NT2/D1 (cell line): ENCODE measurements around the gene CRKL.
"Not testable (repeated sequence)": the region's sequence is repeated elsewhere in the genome, so short reads cannot be mapped to it uniquely, and the experiment has no call there.

Experiments
- DNase-seq: peaks from one replicate; pipeline ENCODE4 v3.0.0-alpha.2; 2011; ENCODE audit warnings: low read depth, low spot score
- H3K27me3 ChIP-seq: 2 replicates; pipeline ENCODE4 v1.6.0; 2011; ENCODE audit warnings: mild to moderate bottlenecking; ENCODE audit not compliant: insufficient read length, insufficient read depth
- H3K36me3 ChIP-seq: 2 replicates; pipeline ENCODE4 v1.6.1; 2011; ENCODE audit warnings: mild to moderate bottlenecking, low read length, mixed read lengths; ENCODE audit not compliant: insufficient read depth, insufficient read length
- H3K4me1 ChIP-seq: 2 replicates; pipeline ENCODE4 v1.5.1; 2011; ENCODE audit not compliant: insufficient read depth, insufficient read length
- H3K4me3 ChIP-seq: 2 replicates; pipeline ENCODE4 v1.5.1; 2011; ENCODE audit warnings: low read depth; ENCODE audit not compliant: insufficient read length
- H3K9ac ChIP-seq: 2 replicates; pipeline ENCODE4 v1.6.0; 2011; ENCODE audit warnings: low read depth; ENCODE audit not compliant: insufficient read length
- H3K9me3 ChIP-seq: 2 replicates; pipeline ENCODE4 v1.5.1; 2011; ENCODE audit warnings: mild to moderate bottlenecking, low read length; ENCODE audit not compliant: insufficient read depth
- SUZ12 ChIP-seq: IDR thresholded peaks from 2 replicates; pipeline ENCODE4 v1.6.1; 2011; ENCODE audit not compliant: insufficient read length, insufficient read depth; ENCODE audit errors: extremely low read depth
- YY1 ChIP-seq: IDR thresholded peaks from 2 replicates; pipeline ENCODE4 v1.6.1; 2011; ENCODE audit not compliant: insufficient read length, insufficient read depth
- ZNF274 ChIP-seq: IDR thresholded peaks from 2 replicates; pipeline ENCODE4 v1.6.1; 2011; ENCODE audit warnings: mild to moderate bottlenecking, low read depth, low read length

Gene CRKL

DNA sequence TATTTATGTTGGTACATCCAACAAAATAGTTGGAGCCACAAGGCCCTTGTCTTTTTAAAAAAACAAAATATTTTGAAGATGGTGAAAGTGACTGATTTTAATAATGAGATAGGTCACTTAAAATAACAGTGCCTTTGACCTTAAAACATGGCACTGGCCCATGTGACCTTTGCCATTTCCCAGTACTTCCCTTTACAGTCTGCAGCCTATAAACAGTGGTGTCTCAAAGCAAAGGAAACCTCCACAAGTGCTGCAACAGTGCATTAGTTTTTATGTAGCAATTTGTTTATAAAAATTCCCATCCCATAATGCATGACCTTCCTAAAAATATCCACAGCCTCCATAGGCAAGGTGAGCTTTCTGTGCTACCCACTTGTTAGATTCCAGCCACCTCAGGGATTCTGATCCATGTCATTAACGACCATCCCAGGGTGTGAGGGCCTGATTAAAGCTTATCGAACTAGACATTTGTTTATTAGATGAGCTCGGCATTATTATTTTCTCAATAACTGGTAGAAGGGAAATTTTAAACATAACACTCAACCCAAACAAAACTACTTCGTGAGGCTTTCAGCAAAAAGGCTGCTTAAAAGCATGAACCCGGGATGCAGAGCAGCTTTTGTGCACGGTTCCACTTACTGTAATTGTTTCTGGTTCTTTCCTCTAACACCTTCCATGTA lies 28.0 kb upstream of the CRKL start:
- Histone ChIP-seq H3K36me3 (peaks cover 33% of the 10 kb centered on the region), H3K27me3 (no peaks in the 10 kb centered on the region), H3K4me1 (no peaks in the 10 kb centered on the region), H3K4me3 (no peak overlapping the region), H3K9me3 (no peaks in the 10 kb centered on the region), H3K9ac (no peak overlapping the region)
- no peak for DNase-seq
- TF ChIP-seq YY1 (no peak), SUZ12 (no peak), ZNF274 (no peak)

DNA sequence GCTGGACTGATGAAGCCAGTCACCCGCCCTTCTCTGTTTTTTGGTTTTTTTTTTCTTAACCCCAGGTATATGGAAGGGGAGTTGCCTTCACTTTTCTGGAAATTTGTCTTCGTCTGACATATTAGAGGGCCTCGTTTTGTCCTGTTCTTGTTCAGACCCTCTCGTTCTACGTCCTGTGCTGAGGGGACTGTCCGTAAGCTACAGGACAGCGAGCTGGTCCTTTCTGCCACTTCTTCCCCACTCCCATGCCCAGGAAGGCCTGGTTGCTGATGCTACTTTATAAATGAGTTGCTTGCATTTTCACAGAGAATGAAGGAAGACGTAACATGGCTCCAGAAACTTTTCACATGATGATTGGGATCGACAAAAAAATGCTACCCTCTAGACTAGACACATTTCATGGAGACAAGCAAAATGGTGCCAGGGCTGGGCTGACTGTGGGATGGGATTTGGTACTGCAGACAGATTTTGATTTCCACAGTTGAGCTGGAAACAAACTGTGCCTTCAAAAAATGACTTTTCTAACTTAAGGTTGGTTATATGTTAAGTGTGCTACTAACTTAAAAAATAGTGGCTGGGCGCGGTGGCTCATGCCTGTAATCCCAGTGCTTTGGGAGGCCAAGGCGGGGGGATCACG lies 27.2 kb upstream of the CRKL start:
- TF ChIP-seq SUZ12 (no peak), YY1 (no peak), ZNF274 (no peak)
- no peaks in the 10 kb centered on the region for H3K27me3 ChIP-seq
- no peaks in the 10 kb centered on the region for H3K9me3 ChIP-seq
- peaks cover 29% of the 10 kb centered on the region for H3K36me3 ChIP-seq
- no peak for DNase-seq
- H3K4me1 ChIP-seq, result no peaks in the 10 kb centered on the region
- H3K9ac ChIP-seq, result no peak overlapping the region
- H3K4me3 ChIP-seq, result no peak overlapping the region

DNA sequence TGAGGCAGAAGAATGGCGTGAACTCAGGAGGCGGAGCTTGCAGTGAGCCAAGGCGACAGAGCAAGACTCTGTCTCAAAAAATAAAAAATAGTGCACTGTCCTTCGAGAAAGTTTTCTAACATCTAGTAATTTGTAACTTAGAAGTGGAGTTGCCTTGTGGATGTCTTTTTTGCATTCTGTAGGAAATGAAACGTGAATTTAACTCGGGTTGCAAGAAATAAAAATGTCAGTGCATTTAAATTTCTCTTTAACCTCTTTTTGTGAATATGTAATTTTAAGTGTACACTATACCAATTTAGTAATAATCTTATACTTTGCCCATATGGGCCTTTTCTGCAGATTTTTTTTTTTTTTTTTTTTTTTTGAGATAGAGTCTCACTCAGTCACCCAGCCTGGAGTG lies 26.2 kb upstream of the CRKL start:
- Histone ChIP-seq H3K9ac (no peak overlapping the region), H3K4me3 (no peak overlapping the region), H3K27me3 (no peaks in the 10 kb centered on the region), H3K9me3 (no peaks in the 10 kb centered on the region), H3K4me1 (no peaks in the 10 kb centered on the region), H3K36me3 (peaks cover 29% of the 10 kb centered on the region)
- no peak for DNase-seq
- TF ChIP-seq SUZ12 (no peak), YY1 (no peak), ZNF274 (no peak)

DNA sequence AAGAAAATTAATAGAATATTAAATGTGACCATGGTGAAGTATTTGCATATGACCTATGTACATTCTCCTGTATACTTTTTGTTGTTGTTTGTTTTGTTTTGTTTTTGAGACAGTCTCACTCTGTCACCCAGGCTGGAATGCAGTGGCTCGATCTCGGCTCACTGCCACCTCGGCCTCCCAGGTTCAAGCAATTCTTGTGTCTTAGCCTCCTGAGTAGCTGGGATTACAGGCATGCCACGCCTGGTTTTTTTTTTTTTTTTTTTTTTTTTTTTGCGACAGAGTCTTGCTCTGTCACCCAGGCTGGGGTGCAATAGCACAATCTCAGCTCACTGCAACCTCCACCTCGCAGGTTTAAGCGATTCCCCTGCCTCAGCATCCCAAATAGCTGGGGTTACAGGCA lies 19.5 kb upstream of the CRKL start:
- H3K9ac ChIP-seq, H3K4me1 ChIP-seq, DNase-seq, H3K4me3 ChIP-seq, H3K27me3 ChIP-seq, H3K36me3 ChIP-seq, H3K9me3 ChIP-seq: not testable (repeated sequence)

DNA sequence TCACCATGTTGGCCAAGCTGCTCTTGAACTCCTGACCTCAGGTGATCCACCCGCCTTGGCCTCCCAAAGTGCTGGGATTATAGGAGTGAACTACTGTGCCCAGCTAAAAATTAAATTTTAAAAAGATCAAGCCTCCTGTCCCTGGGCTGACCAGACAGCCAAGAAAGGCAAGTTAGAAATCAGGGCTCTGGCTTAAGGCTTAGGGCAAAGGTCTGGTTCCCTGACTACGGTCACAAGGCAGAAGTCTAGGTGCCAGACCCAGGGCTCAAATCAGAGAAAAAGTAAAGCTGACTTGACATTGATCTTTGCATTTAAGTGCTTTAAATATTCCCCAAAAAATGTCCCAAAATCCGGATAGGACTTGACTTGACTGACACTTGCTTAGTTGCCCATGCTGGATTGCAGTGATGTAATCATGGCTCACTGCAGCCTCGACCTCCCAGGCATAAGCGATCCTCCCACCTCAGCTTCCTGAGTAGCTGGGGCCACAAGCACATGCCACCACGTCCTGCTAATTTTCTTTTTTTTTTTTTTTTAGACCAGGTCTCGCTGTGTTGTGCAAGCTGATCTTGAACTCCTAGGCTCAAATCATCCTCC lies 17.3 kb upstream of the CRKL start:
- Histone ChIP-seq H3K36me3 (no peaks in the 10 kb centered on the region), H3K4me1 (no peaks in the 10 kb centered on the region), H3K27me3 (no peaks in the 10 kb centered on the region), H3K9ac (no peak overlapping the region), H3K4me3 (no peak overlapping the region), H3K9me3 (no peaks in the 10 kb centered on the region)
- TF ChIP-seq SUZ12 (no peak), ZNF274 (no peak), YY1 (no peak)
- DNase-seq, result no peak

DNA sequence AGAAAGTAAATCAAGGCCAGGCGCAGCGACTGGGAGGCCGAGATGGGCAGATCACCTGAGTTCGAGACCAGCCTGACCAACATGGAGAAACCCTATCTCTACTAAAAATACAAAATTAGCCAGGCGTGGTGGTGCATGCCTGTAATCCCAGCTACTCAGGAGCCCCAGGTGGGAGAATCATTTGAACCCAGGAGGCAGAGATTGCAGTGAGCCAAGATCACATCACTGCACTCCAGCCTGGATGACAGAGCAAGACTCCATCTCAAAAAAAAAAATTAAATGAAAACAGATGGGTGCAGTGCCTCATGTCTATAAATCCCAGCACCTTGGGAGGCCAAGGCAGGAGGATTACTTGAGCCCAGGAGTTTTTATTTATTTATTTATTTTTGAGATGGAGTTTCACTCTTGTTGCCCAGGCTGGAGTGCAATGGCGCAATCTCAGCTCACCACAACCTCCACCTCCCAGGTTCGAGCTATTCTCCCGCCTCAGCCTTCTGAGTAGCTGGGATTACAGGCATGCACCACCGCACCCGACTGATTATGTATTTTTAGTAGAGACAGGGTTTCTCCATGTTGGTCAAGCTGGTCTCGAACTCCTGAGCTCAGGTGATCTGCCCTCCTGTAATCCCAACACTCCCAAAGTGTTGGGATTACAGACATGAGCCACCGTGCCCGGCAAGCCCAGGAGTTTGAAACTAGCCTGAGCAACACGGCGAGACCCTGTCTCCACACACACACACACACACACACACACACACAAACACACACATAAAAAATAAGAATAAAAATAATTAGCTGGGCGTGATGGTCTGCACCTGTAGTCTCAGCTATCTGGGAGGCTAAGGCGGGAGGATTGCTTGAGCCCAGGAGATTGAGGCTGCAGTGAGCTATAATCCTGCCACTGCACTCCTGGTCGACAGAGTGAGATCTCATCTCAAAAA lies 15.8 kb upstream of the CRKL start:
- not testable (repeated sequence) for H3K9me3 ChIP-seq, H3K27me3 ChIP-seq, H3K4me1 ChIP-seq, DNase-seq, H3K4me3 ChIP-seq, H3K36me3 ChIP-seq, H3K9ac ChIP-seq

DNA sequence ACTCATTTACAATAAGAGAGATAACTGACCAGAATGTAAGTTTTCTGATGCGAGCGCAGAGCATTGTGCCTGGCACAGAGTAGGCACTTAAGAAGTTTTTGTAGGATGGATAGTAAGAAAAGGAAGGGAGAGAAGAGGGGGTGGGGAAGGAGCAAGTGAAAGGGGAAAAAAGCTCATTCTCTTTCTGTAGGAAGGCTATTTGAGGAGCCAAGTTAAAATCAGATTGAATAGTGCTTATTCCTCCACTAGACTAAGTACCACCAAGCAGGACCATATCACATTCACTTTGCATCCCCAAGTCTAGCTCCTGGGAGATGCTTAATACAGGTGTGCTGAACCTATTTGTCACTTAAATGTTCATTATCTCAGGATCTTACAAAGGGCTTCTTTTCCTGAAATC lies 14.1 kb upstream of the CRKL start:
- TF ChIP-seq YY1, result no peak
- TF ChIP-seq ZNF274, result no peak
- TF ChIP-seq SUZ12, result no peak
- no peaks in the 10 kb centered on the region for H3K4me1 ChIP-seq
- H3K9ac ChIP-seq, result no peak overlapping the region
- DNase-seq, result no peak
- H3K36me3 ChIP-seq, result no peaks in the 10 kb centered on the region
- no peaks in the 10 kb centered on the region for H3K27me3 ChIP-seq
- H3K9me3 ChIP-seq, result no peaks in the 10 kb centered on the region
- H3K4me3 ChIP-seq, result no peak overlapping the region
